ENCODE results near the gene CCDC187. TPM values are rescaled to one million over a fixed set of nuclear protein-coding genes. Genes with fewer than 3 reads are reported as not detected.

Gene CCDC187
- total RNA-seq, 1 donor: under 0.01 TPM

- TF ChIP-seq CTCF (IDR thresholded peaks at IDR 0.05; ENCODE audit: insufficient read depth, low read depth, low read length): no peak
Measured at GRCh38 chr9:136312009-136312375, 8.1 kb upstream of the CCDC187 start.

GRCh38 chr9:136311051-136312008 lies 7.4 kb upstream of the CCDC187 start:
- no peak for DNase-seq (ENCODE audit: low read depth)
- H3K4me3 ChIP-seq (ENCODE audit: low read depth, low read length): no peak overlapping the region
- TF ChIP-seq CTCF (IDR thresholded peaks at IDR 0.05; ENCODE audit: insufficient read depth, low read depth, low read length): no peak

More at GRCh38 chr9:136312009-136312375, 8.1 kb upstream of the CCDC187 start:
- DNase-seq (ENCODE audit: low read depth): no peak
- H3K4me3 ChIP-seq (ENCODE audit: low read depth, low read length): no peak overlapping the region

- no peak for DNase-seq (ENCODE audit: low read depth)
- H3K4me3 ChIP-seq (ENCODE audit: low read depth, low read length): no peak overlapping the region
- TF ChIP-seq CTCF (IDR thresholded peaks at IDR 0.05; ENCODE audit: insufficient read depth, low read depth, low read length): no peak
Measured at GRCh38 chr9:136310273-136311030, 6.6 kb upstream of the CCDC187 start.

GRCh38 chr9:136309806-136310220 lies 5.9 kb upstream of the CCDC187 start:
- no peak for DNase-seq (ENCODE audit: low read depth)
- no peak overlapping the region for H3K4me3 ChIP-seq (ENCODE audit: low read depth, low read length)
- no peak for TF ChIP-seq CTCF (IDR thresholded peaks at IDR 0.05; ENCODE audit: insufficient read depth, low read depth, low read length)

GRCh38 chr9:136309101-136309801 lies 5.4 kb upstream of the CCDC187 start:
- DNase-seq (ENCODE audit: low read depth): no peak
- no peak overlapping the region for H3K4me3 ChIP-seq (ENCODE audit: low read depth, low read length)
- no peak for TF ChIP-seq CTCF (IDR thresholded peaks at IDR 0.05; ENCODE audit: insufficient read depth, low read depth, low read length)

GRCh38 chr9:136308702-136309053 lies 4.8 kb upstream of the CCDC187 start:
- no peak for TF ChIP-seq CTCF (IDR thresholded peaks at IDR 0.05; ENCODE audit: insufficient read depth, low read depth, low read length)
- no peak for DNase-seq (ENCODE audit: low read depth)
- no peak overlapping the region for H3K4me3 ChIP-seq (ENCODE audit: low read depth, low read length)

Data from fibroblast of villous mesenchyme (primary cell).